Psoas muscle (tissue), 8 donors: ENCODE data around the gene EPN1. TPM values are rescaled to one million over a fixed set of nuclear protein-coding genes. Genes with fewer than 3 reads are reported as not detected.

ENCODE experiments used
- ATAC-seq, 4 donors: fragments of 200-7000 bp; cut with Tn5 transposase; one replicate each; pipeline ENCODE4 v1.9.1; 2020; ENCODE audit warnings: moderate library complexity in 3 of 4, mild to moderate bottlenecking in 2 of 4
- DNase-seq, 2 donors: peaks; one replicate each; pipeline ENCODE4 v3.0.0-alpha.2; 2020
- H3K27ac ChIP-seq: fragments of 200-600 bp; one replicate; pipeline ENCODE4 v1.8.0; 2022
- H3K27me3 ChIP-seq, 3 donors: fragments of 200-600 bp in 1 of 3; one replicate each; pipeline versions ENCODE4 v1.6.1 to v1.8.0; 2013 to 2022; ENCODE audit warnings: low read length in 2 of 3, mild to moderate bottlenecking in 2 of 3, moderate library complexity in 1 of 3; ENCODE audit not compliant: insufficient read depth in 3 of 3
- H3K36me3 ChIP-seq, 2 donors: fragments of 200-600 bp in 1 of 2; one replicate each; pipeline versions ENCODE4 v1.6.1 to v1.8.0; 2013 to 2022; ENCODE audit warnings: low read depth in 1 of 2, mild to moderate bottlenecking in 1 of 2, moderate library complexity in 1 of 2; ENCODE audit not compliant: insufficient read depth in 1 of 2
- H3K4me1 ChIP-seq: fragments of 200-600 bp; one replicate; pipeline ENCODE4 v1.8.0; 2022
- H3K4me3 ChIP-seq: fragments of 200-600 bp; one replicate; pipeline ENCODE4 v1.8.0; 2022; ENCODE audit warnings: mild to moderate bottlenecking
- H3K9me3 ChIP-seq: fragments of 200-600 bp; one replicate; pipeline ENCODE4 v1.8.0; 2022
- WGBS, 3 donors: extraction: QIAGEN DNeasy Blood & Tissue Kit; methylation state at CpG; one replicate each; pipeline versions ENCODE4 v1.1.6 to v1.1.7; 2013; 5-methylcytosine and 5-hydroxymethylcytosine counted together
- intact Hi-C, 2 donors: fragments of 100-400 bp; cut with DNase I; formaldehyde crosslinking; loops; one replicate each; pipeline versions ENCODE4 v1.11.0 to v1.14.2; 2022
- polyA plus RNA-seq, 3 donors: library from polyadenylated mRNA; stranded (reverse); fragments of 200-250 nt; gene quantifications; one replicate each; pipeline ENCODE4 v1.2.3, GENCODE V29; 2013
- total RNA-seq, 4 donors: library from RNA; stranded (reverse); fragmentation: NEBNext Ultra II Directional in 2 of 4; extraction: Animal tissue kit (Norgen Biotek cat#: 25700) in 2 of 4; gene quantifications; one replicate each; pipeline versions ENCODE4 v1.2.1 to v1.2.4, GENCODE V29; 2021 to 2023
- TF ChIP-seq, protein P1 (sequence below): fragments of 200-600 bp; IDR thresholded peaks from one replicate; pipeline ENCODE4 v1.8.0; 2022; ENCODE audit warnings: antibody characterized with exemption
- donor health status: healthy with polysubstance abuse.
- donor health status: DM: no; HTN: no; CAD: no; lungs with moderate emphysema.
- donor health status: Bipolar disorder and iron deficiency.
- donor health status: healthy.
- donor health status: DM: yes; HTN: yes; CAD: no.
- donor health status: DM: no; HTN: no; CAD: no.
- donor health status: DM: no; HTN: no; CAD: no.
- donor health status: DM: yes; HTN: yes; CAD: no.

EPN1 gene
- total and polyA plus RNA-seq, 7 donors = 113 to 211 (median 126) TPM

DNA sequence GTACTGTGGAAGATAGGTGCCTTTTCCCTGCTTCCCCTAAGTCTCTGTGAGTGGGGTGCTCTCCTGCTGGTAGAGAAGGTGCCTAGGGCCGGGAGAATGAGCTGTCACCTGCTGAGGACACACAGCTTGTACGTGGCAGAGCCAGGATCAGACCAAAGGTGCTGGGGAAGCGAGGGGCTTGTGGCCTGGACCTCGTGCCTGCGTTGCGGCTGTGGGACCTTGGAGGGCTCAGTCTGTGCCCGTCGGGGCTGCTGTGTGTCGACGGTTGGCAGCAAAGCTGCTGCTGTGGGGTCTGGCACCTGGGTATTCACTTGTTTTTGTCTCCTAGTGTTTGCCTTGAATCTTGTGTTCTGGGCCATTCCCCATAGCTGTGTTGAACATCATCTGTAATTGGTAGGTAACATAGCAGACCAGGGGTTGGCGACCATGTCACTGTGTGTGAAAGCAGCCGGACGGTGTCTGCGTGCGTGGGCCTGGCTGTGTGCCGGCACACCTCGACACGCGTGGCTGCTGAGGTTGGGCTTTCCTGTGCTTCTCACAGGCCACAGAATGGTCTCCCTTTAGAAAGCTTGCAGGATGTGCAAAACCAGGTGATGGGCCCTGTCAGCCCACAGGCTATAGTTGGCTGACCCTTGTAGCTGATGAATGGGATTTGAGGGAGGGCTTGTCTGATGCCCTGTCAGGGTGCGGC lies 11.0 kb upstream of the EPN1 start:
- Histone ChIP-seq H3K36me3 (peaks cover 9 to 89% of the 10 kb centered on the region in 2 donors), H3K9me3 (no peaks in the 10 kb centered on the region), H3K27me3 (no peaks in the 10 kb centered on the region), H3K4me3 (no peak overlapping the region), H3K4me1 (peaks cover 4% of the 10 kb centered on the region), H3K27ac (no peak overlapping the region)
- WGBS, 3 donors = 86 to 90% (median 88%) methylated on average over 20 of the region's 20 CpGs
- TF ChIP-seq, protein P1, sequence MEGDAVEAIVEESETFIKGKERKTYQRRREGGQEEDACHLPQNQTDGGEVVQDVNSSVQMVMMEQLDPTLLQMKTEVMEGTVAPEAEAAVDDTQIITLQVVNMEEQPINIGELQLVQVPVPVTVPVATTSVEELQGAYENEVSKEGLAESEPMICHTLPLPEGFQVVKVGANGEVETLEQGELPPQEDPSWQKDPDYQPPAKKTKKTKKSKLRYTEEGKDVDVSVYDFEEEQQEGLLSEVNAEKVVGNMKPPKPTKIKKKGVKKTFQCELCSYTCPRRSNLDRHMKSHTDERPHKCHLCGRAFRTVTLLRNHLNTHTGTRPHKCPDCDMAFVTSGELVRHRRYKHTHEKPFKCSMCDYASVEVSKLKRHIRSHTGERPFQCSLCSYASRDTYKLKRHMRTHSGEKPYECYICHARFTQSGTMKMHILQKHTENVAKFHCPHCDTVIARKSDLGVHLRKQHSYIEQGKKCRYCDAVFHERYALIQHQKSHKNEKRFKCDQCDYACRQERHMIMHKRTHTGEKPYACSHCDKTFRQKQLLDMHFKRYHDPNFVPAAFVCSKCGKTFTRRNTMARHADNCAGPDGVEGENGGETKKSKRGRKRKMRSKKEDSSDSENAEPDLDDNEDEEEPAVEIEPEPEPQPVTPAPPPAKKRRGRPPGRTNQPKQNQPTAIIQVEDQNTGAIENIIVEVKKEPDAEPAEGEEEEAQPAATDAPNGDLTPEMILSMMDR = no peak
- intact Hi-C loops = no loop called here
- ATAC-seq = no peak
- DNase-seq = no peak

- peaks cover 12 to 90% of the 10 kb centered on the region in 2 donors for H3K36me3 ChIP-seq
- 78 to 86% (median 81%) methylated on average over 12 of the region's 12 CpGs for WGBS, 3 donors
- H3K27ac ChIP-seq = no peak overlapping the region
- H3K27me3 ChIP-seq = no peaks in the 10 kb centered on the region
- no peak overlapping the region for H3K4me3 ChIP-seq
- H3K9me3 ChIP-seq = no peaks in the 10 kb centered on the region
- intact Hi-C loops = no loop called here
- no peak for ATAC-seq
- no peaks in the 10 kb centered on the region for H3K4me1 ChIP-seq
- no peak for DNase-seq
- TF ChIP-seq, protein P1 = no peak
Measured at GRCh38 chr19:55666343-55667005, 8.6 kb upstream of the EPN1 start.

DNA sequence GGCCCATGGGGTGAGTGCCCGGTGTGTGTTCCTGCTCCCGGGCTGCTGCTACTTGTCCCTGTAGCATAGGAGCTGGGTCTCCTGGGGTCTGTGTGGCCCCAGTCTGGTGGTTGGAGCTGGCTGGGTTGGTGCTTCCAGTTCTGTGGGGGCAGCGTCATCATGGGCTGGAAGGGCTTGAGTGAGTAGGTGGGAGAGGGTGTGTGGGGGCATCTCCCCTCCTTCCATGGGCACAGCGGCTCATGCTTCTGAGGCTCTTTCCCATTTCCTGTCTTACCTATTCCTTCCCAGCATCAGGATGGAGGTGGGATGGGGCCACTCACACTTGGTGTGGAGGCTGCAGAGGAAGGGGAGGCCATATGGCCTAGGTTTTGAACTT lies 8.0 kb upstream of the EPN1 start:
- no peaks in the 10 kb centered on the region for H3K9me3 ChIP-seq
- peaks cover 10 to 90% of the 10 kb centered on the region in 2 donors for H3K36me3 ChIP-seq
- DNase-seq = no peak
- no peak for ATAC-seq
- no peaks in the 10 kb centered on the region for H3K27me3 ChIP-seq
- H3K27ac ChIP-seq = no peak overlapping the region
- WGBS, 3 donors = 92 to 93% (median 92%) methylated on average over 3 to 4 of the region's 4 CpGs
- TF ChIP-seq, protein P1 = no peak
- intact Hi-C loops = no loop called here
- H3K4me1 ChIP-seq = no peaks in the 10 kb centered on the region
- H3K4me3 ChIP-seq = no peak overlapping the region

DNA sequence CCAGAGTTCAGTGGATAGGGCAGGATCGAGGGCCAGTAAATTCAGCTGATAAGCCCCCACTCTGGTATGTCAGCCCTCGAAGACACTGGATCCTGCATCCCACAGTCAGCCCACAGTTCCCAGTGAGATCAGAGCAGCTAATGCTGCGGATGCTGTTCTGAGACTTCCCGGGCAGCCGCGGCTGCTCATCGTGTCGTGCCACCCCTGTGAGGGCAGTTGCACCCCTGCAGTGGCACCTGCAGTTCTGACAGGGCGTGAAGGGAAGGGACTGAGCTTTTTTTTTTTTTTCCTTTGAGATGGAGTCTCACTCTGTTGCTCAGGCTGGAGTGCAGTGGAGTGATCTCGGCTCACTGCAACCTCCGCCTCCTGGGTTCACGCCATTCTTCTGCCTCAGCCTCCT lies 7.5 kb upstream of the EPN1 start:
- WGBS, 3 donors = 86 to 87% (median 87%) methylated on average over 12 of the region's 12 CpGs
- ATAC-seq = no peak
- Histone ChIP-seq H3K4me3 (no peak overlapping the region), H3K36me3 (peaks cover 8 to 92% of the 10 kb centered on the region in 2 donors), H3K27me3 (no peaks in the 10 kb centered on the region), H3K4me1 (no peaks in the 10 kb centered on the region), H3K27ac (no peak overlapping the region), H3K9me3 (no peaks in the 10 kb centered on the region)
- no peak for DNase-seq
- intact Hi-C loops = no loop called here
- TF ChIP-seq, protein P1 = no peak
